ENCODE measurements around the gene ADAM10.

- no peak for TF ChIP-seq PHF8 (conservative IDR thresholded peaks at IDR 0.05; ENCODE audit: low read depth, low read length)
- TF ChIP-seq MAX (IDR thresholded peaks at IDR 0.05): no peak
- TF ChIP-seq CTCF (IDR thresholded peaks at IDR 0.05; ENCODE audit: control extremely low read depth in 1 of 3, insufficient read depth in 1 of 3, low read depth in 1 of 3, low read length in 3 of 3): no peak
- TF ChIP-seq MAFK (IDR thresholded peaks at IDR 0.05; ENCODE audit: low read depth, low read length): no peak
- no peak for TF ChIP-seq TAF1 (IDR thresholded peaks at IDR 0.05; ENCODE audit: low read depth, low read length)
- TF ChIP-seq POLR2A (IDR thresholded peaks at IDR 0.05; ENCODE audit: control extremely low read depth in 1 of 2, low read depth in 2 of 2, low read length in 2 of 2): no peak
- TF ChIP-seq POLR2AphosphoS5 (IDR thresholded peaks at IDR 0.05; ENCODE audit: low read depth, low read length): no peak
- TF ChIP-seq RXRA (IDR thresholded peaks at IDR 0.05; ENCODE audit: insufficient read depth, low read depth, low read length): no peak
- TF ChIP-seq GABPA (IDR thresholded peaks at IDR 0.05; ENCODE audit: borderline replicate concordance, insufficient read depth, low read length): no peak
- no peak for TF ChIP-seq HDAC6 (IDR thresholded peaks at IDR 0.05; ENCODE audit: low read depth, low read length)
Measured at GRCh38 chr15:58584789-58585461, 164.6 kb downstream of the ADAM10 start.

All from H1 (cell line).